Keratinocyte (primary cell): Measurements from ENCODE around the gene DRGX. TPM values are rescaled to one million over a fixed set of nuclear protein-coding genes. Genes with fewer than 3 reads are reported as not detected.

ENCODE experiments used
- DNase-seq: peaks from one replicate; pipeline ENCODE4 v3.0.0-alpha.2; 2011; ENCODE audit warnings: low read depth, missing footprints, low spot score
- FAIRE-seq: peaks from 2 replicates; lab custom pipeline; 2011; peaks lifted over from hg19 to GRCh38; lab: Jason Lieb, UNC
- H2AFZ ChIP-seq: 2 replicates; pipeline ENCODE4 v1.6.0; 2012; ENCODE audit warnings: low read length, control low read depth, inconsistent platforms; ENCODE audit not compliant: control insufficient read depth
- H3K27ac ChIP-seq: 2 replicates; pipeline ENCODE4 v1.5.1; 2011; ENCODE audit warnings: low read length; ENCODE audit not compliant: control insufficient read depth, insufficient read depth
- H3K27me3 ChIP-seq: 3 replicates; pipeline ENCODE4 v1.6.0; 2011; ENCODE audit warnings: low read length; ENCODE audit not compliant: control insufficient read depth, insufficient read depth; ENCODE audit errors: extremely low read depth
- H3K36me3 ChIP-seq, 2 experiments: 2 replicates in 1 of 2; 3 replicates in 1 of 2; pipeline ENCODE4 v1.5.1; 2011; ENCODE audit warnings: low read length in 2 of 2, mild to moderate bottlenecking in 1 of 2; ENCODE audit not compliant: control insufficient read depth in 2 of 2, insufficient read depth in 2 of 2; ENCODE audit errors: extremely low read depth in 1 of 2
- H3K4me1 ChIP-seq: 3 replicates; pipeline ENCODE4 v1.5.1; 2011; ENCODE audit warnings: low read length; ENCODE audit not compliant: control insufficient read depth, insufficient read depth; ENCODE audit errors: extremely low read depth
- H3K4me2 ChIP-seq: 3 replicates; pipeline ENCODE4 v1.6.0; 2011; ENCODE audit warnings: low read depth, low read length; ENCODE audit not compliant: control insufficient read depth, insufficient read depth; ENCODE audit errors: extremely low read depth
- H3K4me3 ChIP-seq, 3 experiments: fragments of 200-600 bp in 1 of 3; sonication (generic) in 1 of 3; 2 replicates in 2 of 3; 3 replicates in 1 of 3; pipeline ENCODE4 v1.5.1; 2011 to 2016; ENCODE audit warnings: low read length in 3 of 3, mild to moderate bottlenecking in 3 of 3, control low read depth in 2 of 3, inconsistent platforms in 1 of 3, low read depth in 1 of 3, mixed read lengths in 1 of 3, mixed run types in 1 of 3, moderate library complexity in 1 of 3; ENCODE audit not compliant: control insufficient read depth in 2 of 3, insufficient read depth in 2 of 3; ENCODE audit errors: extremely low read depth in 1 of 3
- H3K79me2 ChIP-seq: 2 replicates; pipeline ENCODE4 v1.6.0; 2012; ENCODE audit warnings: low read length; ENCODE audit not compliant: control insufficient read depth, insufficient read depth
- H3K9ac ChIP-seq: 3 replicates; pipeline ENCODE4 v1.6.0; 2011; ENCODE audit warnings: low read length; ENCODE audit not compliant: control insufficient read depth, insufficient read depth; ENCODE audit errors: extremely low read depth
- H3K9me1 ChIP-seq: 3 replicates; pipeline ENCODE4 v1.6.0; 2011; ENCODE audit warnings: low read length; ENCODE audit not compliant: control insufficient read depth, insufficient read depth; ENCODE audit errors: extremely low read depth
- H3K9me3 ChIP-seq: 2 replicates; pipeline ENCODE4 v1.5.1; 2012; ENCODE audit warnings: low read depth, low read length; ENCODE audit not compliant: control insufficient read depth
- H4K20me1 ChIP-seq: 3 replicates; pipeline ENCODE4 v1.6.0; 2011; ENCODE audit warnings: low read length; ENCODE audit not compliant: control insufficient read depth, insufficient read depth; ENCODE audit errors: extremely low read depth
- CTCF ChIP-seq, 3 experiments: IDR thresholded peaks in 1 of 3; conservative IDR thresholded peaks in 1 of 3; optimal IDR thresholded peaks in 1 of 3; 2 replicates in 2 of 3; 3 replicates in 1 of 3; pipeline versions ENCODE3 to v1.5.1; 2011; ENCODE audit warnings: low read length in 3 of 3, mild to moderate bottlenecking in 3 of 3, moderate library complexity in 2 of 3, control low read depth in 1 of 3, inconsistent platforms in 1 of 3; ENCODE audit not compliant: insufficient read depth in 2 of 3; ENCODE audit errors: extremely low read depth in 1 of 3
- EZH2 ChIP-seq: IDR thresholded peaks from one replicate; pipeline ENCODE4 v1.6.1; 2012; ENCODE audit warnings: inconsistent platforms, mild to moderate bottlenecking, low read length, moderate library complexity
- dilution Hi-C: fragments of 300-500 bp; cut with MboI; formaldehyde crosslinking; loops from one replicate; pipeline ENCODE4 v1.7.0; 2020; ENCODE audit warnings: low sequenced_read_pairs; ENCODE audit not compliant: extremely low pct_ligation_motif_present
- polyA plus RNA-seq, 5 experiments: library from polyadenylated mRNA; depleted of rRNA in 3 of 5; stranded (reverse) in 3 of 5; stranded (forward) in 1 of 5; unstranded in 1 of 5; fragments of >200 nt; gene quantifications; 1 replicate in 1 of 5; 2 replicates in 3 of 5; 3 replicates in 1 of 5; pipeline versions ENCODE4 v1.2.1 to v1.2.3, GENCODE V29; 2011 to 2012; ENCODE audit warnings: missing spikeins in 2 of 5, low read depth in 1 of 5, low replicate concordance in 1 of 5

DRGX gene
- polyA plus RNA-seq, 1 donor (not counting 4 experiments of a cell fraction or from before 2014, with no cell fraction given), result not detected

- Histone ChIP-seq H3K4me2 (no peak overlapping the region), H3K4me3 (no peak overlapping the region), H3K9ac (no peak overlapping the region), H3K27me3 (peaks cover 4% of the 10 kb centered on the region), H3K9me3 (no peaks in the 10 kb centered on the region), H3K36me3 (no peaks in the 10 kb centered on the region), H2AFZ (no peak overlapping the region), H3K79me2 (no peaks in the 10 kb centered on the region), H4K20me1 (no peaks in the 10 kb centered on the region), H3K27ac (no peak overlapping the region), H3K4me1 (no peaks in the 10 kb centered on the region), H3K9me1 (no peaks in the 10 kb centered on the region)
- FAIRE-seq (no peak), DNase-seq (no peak)
- dilution Hi-C loops, result no loop called here
- TF ChIP-seq EZH2 (no peak), CTCF (optimal IDR thresholded peaks at IDR 0.05 in 1 of 3, IDR thresholded peaks at IDR 0.05 in 1 of 3, conservative IDR thresholded peaks at IDR 0.05 in 1 of 3; ENCODE audit: extremely low read depth in 1 of 3, insufficient read depth in 2 of 3, low read length in 3 of 3) (no peak)
Observed at GRCh38 chr10:49377256-49377655, 18.6 kb downstream of the DRGX start.

DNA sequence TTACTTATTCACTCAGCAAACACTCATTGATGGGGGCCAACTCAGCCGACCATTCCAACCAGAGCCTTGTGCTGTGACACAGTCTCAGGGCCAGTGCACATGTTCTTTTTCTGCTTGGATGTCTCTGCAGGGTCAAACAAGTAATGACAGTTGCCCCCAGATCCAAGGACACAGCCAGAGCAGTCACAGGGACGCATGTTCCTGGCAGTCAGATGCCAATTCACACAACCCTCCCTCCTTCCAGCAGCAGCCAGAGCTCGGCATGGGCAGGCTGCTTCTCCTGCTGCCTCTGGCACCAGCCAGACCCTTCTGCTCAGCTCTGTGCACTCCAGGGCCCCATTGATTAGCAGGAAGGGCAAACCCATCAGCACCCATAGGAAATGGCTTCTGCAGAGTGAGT lies 20.3 kb downstream of the DRGX start:
- no peaks in the 10 kb centered on the region for H3K9me3 ChIP-seq
- no peaks in the 10 kb centered on the region for H3K4me1 ChIP-seq
- DNase-seq (no peak), FAIRE-seq (no peak)
- H4K20me1 ChIP-seq, result no peaks in the 10 kb centered on the region
- H3K27me3 ChIP-seq, result peaks cover 4% of the 10 kb centered on the region
- no peaks in the 10 kb centered on the region for H3K79me2 ChIP-seq
- no peak overlapping the region for H2AFZ ChIP-seq
- H3K27ac ChIP-seq, result no peak overlapping the region
- H3K9me1 ChIP-seq, result no peaks in the 10 kb centered on the region
- no peak overlapping the region for H3K4me3 ChIP-seq
- TF ChIP-seq CTCF (optimal IDR thresholded peaks at IDR 0.05 in 1 of 3, IDR thresholded peaks at IDR 0.05 in 1 of 3, conservative IDR thresholded peaks at IDR 0.05 in 1 of 3; ENCODE audit: extremely low read depth in 1 of 3, insufficient read depth in 2 of 3, low read length in 3 of 3), result no peak
- TF ChIP-seq EZH2, result no peak
- dilution Hi-C loops, result no loop called here
- H3K4me2 ChIP-seq, result no peak overlapping the region
- no peaks in the 10 kb centered on the region for H3K36me3 ChIP-seq
- H3K9ac ChIP-seq, result no peak overlapping the region
